GM12892 (cell line): ENCODE data around the gene NUDT1.

Experiments
- DNase-seq: peaks from one replicate; pipeline ENCODE4 v3.0.0; 2011; ENCODE audit not compliant: insufficient read length
- FAIRE-seq: peaks from 2 replicates; lab custom pipeline; 2011; peaks lifted over from hg19 to GRCh38; lab: Jason Lieb, UNC
- POLR2A ChIP-seq: IDR thresholded peaks from 2 replicates; pipeline ENCODE4 v1.6.1; 2011; ENCODE audit warnings: low read depth, low read length, control low read depth
- POLR2AphosphoS5 ChIP-seq: IDR thresholded peaks from 2 replicates; pipeline ENCODE4 v1.6.1; 2011; ENCODE audit warnings: low read depth, low read length, control low read depth
- TAF1 ChIP-seq: IDR thresholded peaks from 2 replicates; pipeline ENCODE4 v1.6.1; 2011; ENCODE audit warnings: low read depth, mild to moderate bottlenecking, control low read depth, low read length, borderline replicate concordance

NUDT1 gene

DNA sequence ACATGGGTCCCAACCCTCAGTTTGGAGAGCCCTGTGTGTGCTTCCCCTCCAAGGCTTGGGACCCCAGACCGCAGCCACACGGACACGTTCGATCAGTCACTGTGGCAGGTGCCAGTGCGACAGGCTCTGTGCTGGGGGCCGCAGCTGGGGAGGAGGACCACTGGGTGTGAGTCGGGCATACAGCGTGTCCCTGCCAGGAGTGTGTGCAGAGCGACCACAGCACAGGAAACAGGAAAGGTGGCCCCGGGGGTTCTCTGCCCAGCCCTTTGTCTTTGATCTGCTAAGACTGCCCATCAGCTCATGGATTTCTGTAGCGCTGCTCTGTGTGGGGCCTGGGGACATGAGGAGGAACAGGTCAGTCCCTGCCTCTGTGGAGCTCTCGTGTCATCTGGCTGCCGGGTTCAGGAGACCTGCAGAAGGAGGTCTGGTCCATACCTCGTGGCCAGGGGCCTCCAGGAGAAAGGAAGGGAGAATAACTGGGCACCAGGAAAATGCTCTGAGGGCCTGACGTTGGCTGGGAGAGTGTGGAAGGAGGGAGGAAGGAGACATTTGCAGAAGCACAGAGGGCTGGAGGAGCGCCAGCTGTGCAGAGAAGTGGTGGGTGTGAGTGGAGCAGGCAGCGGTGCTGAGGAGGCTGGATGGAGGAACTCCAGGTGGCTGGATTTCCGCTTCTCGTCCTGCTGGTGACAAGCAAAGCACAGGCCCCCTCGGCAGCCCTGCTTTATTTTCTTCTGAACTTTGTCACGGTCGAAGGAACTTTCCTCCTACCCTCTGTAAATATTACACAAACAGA, 4.1 kb downstream of the NUDT1 start:
- no peak for FAIRE-seq

DNA sequence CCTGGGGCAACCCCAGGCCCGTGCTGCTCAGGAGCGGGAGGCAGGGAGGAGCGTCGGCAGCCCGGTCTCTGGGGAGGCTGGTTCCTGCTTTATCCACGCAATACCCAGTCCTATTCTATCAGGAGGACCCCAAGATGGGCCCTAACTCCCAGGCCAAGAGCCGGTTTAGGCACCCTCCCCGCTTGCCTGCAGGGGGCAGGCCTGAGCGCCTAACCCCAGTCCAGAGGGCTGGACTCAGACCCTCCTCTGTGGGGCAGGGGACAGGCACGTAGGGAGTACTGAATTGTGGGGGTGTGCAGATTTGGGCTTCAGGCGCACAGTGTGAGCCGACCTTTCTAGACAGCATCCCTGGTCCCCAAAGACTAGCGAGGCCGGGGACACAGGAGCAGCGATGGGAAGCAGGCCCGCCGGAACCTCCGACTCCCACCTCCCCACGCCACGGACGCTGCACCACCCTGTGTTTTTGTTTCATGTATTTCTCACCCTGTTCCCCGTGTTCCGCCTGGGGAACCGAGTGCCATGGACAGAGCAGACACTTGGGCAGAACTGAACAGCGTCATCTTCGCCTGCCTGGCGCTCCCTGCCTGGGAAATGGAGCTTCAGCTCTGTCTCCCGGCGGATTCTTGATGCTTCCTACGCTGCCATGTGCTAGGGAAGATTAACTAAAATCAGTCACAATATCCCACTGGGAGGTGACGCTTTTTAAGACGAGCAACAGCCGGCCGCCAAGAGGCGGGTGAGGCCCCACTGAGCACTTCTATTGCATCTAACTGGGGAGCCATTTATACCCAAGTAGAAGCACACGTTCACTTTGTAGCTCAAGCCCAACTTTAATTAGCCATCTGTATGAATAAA, 5.3 kb downstream of the NUDT1 start:
- no peak for FAIRE-seq
- TF ChIP-seq POLR2A = no peak
- no peak for TF ChIP-seq POLR2AphosphoS5
- no peak for TF ChIP-seq TAF1
- DNase-seq = no peak

More for the DNA sequence above, 4.1 kb downstream of the NUDT1 start:
- no peak for DNase-seq
- TF ChIP-seq TAF1 (no peak), POLR2AphosphoS5 (no peak), POLR2A (no peak)

DNA sequence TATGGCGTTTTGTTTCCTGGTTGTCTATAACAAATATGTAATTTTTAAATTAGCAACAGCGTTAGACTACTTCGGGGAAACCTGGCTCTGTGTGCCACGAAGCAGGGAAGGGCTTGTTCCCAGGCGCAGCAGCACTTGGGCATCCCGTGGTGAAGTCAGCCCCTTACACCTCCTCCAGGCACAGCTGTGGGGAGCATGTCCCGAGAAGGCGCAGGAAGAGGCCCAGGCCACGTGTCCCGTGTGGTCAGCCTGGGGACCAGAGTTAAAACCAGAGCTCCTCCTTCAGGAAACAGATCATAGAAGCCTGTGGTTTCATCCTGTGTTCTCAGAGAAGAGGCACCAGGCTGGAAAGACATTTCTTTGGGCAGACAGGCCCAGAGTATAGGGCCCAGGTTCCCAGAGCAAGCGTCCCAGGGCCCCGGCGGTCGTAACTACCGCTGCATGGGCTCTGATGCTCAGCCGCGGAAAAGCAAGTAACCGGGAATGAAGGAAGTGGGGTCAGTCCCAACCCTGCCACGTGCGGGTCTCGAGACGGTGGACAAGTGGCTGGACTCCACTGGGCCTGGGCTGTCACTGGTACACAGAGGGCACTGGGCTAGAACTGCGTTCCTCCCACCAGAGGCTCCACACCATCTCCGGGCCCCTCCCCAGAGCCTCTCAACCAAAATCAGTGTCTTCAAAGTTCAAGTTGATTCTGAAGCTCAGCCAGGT, 7.1 kb downstream of the NUDT1 start:
- DNase-seq = no peak
- TF ChIP-seq POLR2AphosphoS5 (0 out of 2 replicates have a peak, but pooled peaks have one; percentile 4), TAF1 (no peak), POLR2A (no peak)

DNA sequence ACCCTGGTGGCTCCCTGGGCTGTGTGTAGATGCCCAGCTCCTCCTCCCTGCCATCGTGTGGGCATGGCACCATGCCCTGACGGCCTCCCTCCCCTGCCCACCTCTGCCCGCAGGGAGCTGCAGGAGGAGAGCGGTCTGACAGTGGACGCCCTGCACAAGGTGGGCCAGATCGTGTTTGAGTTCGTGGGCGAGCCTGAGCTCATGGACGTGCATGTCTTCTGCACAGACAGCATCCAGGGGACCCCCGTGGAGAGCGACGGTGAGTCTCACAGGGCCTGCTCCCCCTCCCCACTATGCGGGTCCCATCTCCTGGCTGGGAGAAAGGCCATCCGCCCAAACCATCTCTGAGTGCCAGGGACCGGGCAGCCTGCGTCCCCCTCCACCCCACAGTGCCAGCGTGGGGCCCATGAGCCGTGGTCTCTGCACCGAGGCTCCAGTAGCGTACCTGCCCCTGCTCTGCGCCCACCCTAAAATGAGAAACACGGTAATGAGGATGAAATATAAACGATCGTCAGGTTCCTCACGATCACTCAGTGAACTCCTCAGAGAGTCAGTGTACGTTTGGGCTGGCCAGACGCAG, 7.8 kb downstream of the NUDT1 start:
- no peak for DNase-seq
- no peak for FAIRE-seq
- TF ChIP-seq POLR2A (no peak), POLR2AphosphoS5 (peak; percentile 36; the same call in 1 of the 2 replicates)

More for the DNA sequence above, 7.1 kb downstream of the NUDT1 start:
- FAIRE-seq = peak; percentile 82

DNA sequence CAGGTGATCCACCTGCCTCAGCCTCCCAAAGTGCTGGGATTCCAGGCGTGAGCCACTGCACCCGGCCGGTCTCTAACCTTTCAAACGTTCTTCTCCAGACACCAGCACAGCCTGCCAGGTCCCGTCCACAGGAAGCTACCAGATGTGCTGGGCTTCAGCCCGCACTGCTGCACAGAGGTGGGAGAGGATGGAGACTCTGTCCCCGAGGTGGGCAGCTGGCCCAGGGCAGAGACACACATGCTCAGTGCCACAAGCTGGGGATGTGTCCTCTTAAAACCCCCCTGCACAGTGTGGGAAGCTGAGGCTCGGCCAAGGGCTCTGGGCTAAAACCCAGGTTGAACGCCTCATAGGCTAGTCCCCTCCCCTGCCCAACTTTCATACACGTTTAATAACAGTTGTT, 9.4 kb downstream of the NUDT1 start:
- TF ChIP-seq POLR2A (no peak), POLR2AphosphoS5 (no peak), TAF1 (no peak)
- DNase-seq = no peak
- no peak for FAIRE-seq

DNA sequence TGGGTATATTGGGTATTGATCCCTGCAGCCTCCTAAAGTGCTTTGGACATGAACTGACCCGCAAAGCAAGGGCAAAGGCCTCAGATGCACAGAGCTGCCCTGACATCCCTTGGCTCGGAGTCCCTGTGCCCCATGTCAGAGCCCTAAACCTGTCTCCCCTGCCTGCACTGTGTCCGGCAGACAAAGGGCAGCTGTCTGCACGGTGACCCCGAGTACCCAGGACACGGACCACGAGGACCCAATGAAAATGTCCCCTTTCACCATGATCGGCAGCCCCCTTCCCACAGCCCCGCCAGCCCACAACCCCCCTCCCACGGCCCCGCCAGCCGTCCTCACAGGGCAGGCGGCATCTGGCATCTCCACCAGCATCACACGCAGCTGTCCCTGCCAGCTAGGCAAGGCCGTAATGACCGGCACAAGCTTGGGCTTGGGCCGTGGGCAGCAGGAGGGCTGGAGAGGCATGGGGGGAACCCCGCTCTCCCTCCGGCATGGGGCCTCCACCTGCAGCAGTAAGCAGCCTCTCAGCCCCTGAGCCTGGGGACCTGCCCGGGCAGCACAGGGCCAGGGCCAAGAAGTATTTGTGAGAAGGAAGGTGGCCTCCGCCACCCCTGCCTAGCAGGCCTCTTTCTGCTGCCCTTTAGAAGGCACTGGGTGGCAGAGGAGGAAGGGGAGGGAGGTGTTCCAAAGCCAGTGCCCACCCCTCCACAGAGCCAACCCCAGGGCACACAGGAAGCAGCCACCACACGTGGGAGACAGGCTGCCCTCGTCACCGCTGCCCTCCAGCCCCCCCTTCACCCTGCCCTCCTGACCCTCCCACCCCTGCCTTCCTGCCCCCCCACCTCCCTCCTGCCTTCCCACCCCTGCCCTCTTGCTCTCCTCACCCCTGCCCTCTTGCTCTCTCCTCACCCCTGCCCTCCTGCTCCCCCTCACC, 10.1 kb downstream of the NUDT1 start:
- DNase-seq (no peak), FAIRE-seq (no peak)
- TF ChIP-seq POLR2A = no peak
- TF ChIP-seq POLR2AphosphoS5 = no peak; the same call in 1 of the 2 replicates
- TF ChIP-seq TAF1 = no peak

DNA sequence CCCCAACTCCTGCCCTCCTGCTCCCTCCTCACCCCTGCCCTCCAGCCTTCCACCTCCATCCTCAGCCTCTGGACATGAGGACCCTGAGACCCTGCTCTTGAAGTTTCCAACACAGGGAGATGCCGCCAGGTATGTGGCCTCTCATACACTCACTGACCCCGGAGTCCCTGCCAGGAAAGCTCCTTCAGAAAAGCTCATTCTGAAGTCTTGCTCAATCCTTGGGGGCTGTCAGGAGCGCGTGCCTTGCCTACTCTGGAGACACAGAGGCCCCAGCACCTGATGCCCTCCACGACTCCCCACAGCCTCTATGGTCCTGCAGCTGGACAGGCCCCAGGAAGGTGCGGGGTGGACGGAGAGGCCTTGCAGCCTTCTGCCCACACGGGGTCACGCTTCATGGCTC, 11.0 kb downstream of the NUDT1 start:
- TF ChIP-seq POLR2A (no peak), TAF1 (no peak), POLR2AphosphoS5 (no peak)
- no peak for FAIRE-seq
- DNase-seq = no peak

DNA sequence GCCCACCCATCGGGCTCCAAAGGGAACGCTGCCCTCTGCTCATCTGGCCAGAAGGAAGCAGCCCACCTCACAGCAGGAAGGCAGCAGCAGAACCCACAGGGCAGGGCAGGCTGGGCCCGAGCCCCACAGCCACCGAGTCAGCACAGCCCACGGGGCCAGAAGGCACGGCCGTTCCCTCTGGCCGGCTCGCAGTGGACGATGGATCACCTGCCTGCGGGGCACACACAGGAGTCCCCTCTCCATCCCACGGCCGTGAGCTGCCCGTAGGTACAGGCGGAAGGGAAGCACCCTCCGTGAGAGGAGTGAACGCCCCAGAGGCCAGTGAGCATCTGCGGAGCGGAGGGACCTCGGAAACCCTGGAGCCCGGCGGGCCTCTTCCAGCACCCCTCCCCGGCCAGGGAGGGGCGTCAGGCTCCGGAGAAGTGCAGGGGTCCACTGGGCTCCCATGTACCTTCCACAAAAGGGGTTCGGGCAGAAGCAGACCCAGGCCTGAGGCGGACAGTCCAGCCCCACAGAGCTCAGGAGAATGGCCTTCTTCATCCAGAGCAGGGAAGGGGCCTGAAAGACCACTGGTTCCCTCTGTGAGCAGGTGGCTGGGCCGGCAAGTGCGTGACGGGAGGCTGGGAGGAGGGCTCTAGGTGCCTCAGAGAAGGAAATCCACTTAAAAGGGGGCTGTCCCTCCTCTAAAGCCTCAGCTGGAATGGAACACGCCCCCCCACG, 11.7 kb downstream of the NUDT1 start:
- TF ChIP-seq POLR2AphosphoS5 (no peak), POLR2A (0 out of 2 replicates have a peak, but pooled peaks have one; percentile 8)
- no peak for DNase-seq
- no peak for FAIRE-seq

DNA sequence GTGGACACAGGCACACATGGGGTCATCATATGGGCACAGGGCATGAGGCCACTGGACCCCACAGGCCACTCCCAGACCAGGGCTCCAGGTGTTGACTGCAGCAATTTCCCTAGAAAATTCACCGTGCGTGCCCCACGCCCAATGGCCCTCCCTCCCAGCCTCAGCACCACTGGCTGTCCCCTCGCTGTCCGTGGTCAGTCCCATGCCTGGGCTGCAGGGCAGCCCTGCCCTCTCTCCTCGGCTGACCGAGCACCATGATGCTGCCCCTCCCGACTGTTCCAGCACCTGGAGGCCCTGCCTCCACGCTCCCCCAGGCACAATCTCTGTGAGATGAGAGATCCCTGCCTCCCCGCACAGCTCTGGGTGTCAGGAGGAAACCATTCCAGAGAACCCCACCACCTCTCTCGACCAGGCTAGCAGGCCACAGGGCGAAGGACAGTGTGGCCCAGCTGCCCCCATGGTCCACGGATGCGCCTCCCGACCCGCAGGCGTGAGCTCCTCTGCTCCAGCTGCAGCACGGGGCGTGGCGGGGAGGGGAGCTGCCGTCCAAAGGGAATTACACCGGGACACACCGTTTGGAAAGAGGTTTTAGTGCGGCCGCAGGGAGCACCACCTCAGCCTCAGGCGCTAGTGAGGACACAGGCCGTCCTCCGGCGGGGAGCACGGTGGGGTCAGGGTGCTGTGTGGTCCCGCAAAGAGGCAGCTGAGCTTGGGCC, 12.6 kb downstream of the NUDT1 start:
- DNase-seq = no peak
- TF ChIP-seq POLR2AphosphoS5 (no peak), TAF1 (no peak), POLR2A (no peak)
- no peak for FAIRE-seq
